Upper lobe of right lung (tissue), 1 donor: ENCODE measurements around the gene HTR1E. TPM values are rescaled to one million over a fixed set of nuclear protein-coding genes. Genes with fewer than 3 reads are reported as not detected.

Experiments used
- ATAC-seq: fragments of 200-7000 bp; cut with Tn5 transposase; one replicate; pipeline ENCODE4 v1.9.1; 2020; ENCODE audit warnings: mild to moderate bottlenecking, moderate library complexity
- DNase-seq: peaks from one replicate; pipeline ENCODE4 v3.0.0-alpha.2; 2020
- H3K27ac ChIP-seq: fragments of 200-600 bp; one replicate; pipeline ENCODE4 v1.8.0; 2022
- H3K27me3 ChIP-seq: fragments of 200-600 bp; one replicate; pipeline ENCODE4 v1.8.0; 2022; ENCODE audit warnings: mild to moderate bottlenecking
- H3K36me3 ChIP-seq: fragments of 200-600 bp; one replicate; pipeline ENCODE4 v1.8.0; 2022
- H3K4me1 ChIP-seq: fragments of 200-600 bp; one replicate; pipeline ENCODE4 v1.8.0; 2022
- H3K4me3 ChIP-seq: fragments of 200-600 bp; one replicate; pipeline ENCODE4 v1.8.0; 2022; ENCODE audit warnings: mild to moderate bottlenecking
- H3K9me3 ChIP-seq: fragments of 200-600 bp; one replicate; pipeline ENCODE4 v1.8.0; 2022
- intact Hi-C: fragments of 100-400 bp; cut with DNase I; formaldehyde crosslinking; loops from one replicate; pipeline ENCODE4 v1.11.0; 2022
- total RNA-seq: library from RNA; stranded (reverse); fragmentation: NEBNext Ultra II Directional; extraction: Animal tissue kit (Norgen Biotek cat#: 25700); gene quantifications from one replicate; pipeline ENCODE4 v1.2.1, GENCODE V29; 2021
- TF ChIP-seq, protein P1 (sequence below): fragments of 200-600 bp; IDR thresholded peaks from one replicate; pipeline ENCODE4 v1.8.0; 2022; ENCODE audit warnings: antibody characterized with exemption
- donor health status: DM: no; HTN: yes; CAD: no; lungs with severe emphysema.

HTR1E gene
- total RNA-seq, 1 donor from 2014 or later, result not detected

- TF ChIP-seq, protein P1, sequence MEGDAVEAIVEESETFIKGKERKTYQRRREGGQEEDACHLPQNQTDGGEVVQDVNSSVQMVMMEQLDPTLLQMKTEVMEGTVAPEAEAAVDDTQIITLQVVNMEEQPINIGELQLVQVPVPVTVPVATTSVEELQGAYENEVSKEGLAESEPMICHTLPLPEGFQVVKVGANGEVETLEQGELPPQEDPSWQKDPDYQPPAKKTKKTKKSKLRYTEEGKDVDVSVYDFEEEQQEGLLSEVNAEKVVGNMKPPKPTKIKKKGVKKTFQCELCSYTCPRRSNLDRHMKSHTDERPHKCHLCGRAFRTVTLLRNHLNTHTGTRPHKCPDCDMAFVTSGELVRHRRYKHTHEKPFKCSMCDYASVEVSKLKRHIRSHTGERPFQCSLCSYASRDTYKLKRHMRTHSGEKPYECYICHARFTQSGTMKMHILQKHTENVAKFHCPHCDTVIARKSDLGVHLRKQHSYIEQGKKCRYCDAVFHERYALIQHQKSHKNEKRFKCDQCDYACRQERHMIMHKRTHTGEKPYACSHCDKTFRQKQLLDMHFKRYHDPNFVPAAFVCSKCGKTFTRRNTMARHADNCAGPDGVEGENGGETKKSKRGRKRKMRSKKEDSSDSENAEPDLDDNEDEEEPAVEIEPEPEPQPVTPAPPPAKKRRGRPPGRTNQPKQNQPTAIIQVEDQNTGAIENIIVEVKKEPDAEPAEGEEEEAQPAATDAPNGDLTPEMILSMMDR, result no peak
- Histone ChIP-seq H3K4me1 (no peaks in the 10 kb centered on the region), H3K27ac (no peak overlapping the region), H3K36me3 (no peaks in the 10 kb centered on the region), H3K27me3 (no peaks in the 10 kb centered on the region), H3K4me3 (no peak overlapping the region), H3K9me3 (no peaks in the 10 kb centered on the region)
- intact Hi-C loops, result no loop called here
- ATAC-seq (no peak), DNase-seq (no peak)
These were observed 116.0 kb downstream of the HTR1E start for GRCh38 chr6:87053312-87053711.

DNA sequence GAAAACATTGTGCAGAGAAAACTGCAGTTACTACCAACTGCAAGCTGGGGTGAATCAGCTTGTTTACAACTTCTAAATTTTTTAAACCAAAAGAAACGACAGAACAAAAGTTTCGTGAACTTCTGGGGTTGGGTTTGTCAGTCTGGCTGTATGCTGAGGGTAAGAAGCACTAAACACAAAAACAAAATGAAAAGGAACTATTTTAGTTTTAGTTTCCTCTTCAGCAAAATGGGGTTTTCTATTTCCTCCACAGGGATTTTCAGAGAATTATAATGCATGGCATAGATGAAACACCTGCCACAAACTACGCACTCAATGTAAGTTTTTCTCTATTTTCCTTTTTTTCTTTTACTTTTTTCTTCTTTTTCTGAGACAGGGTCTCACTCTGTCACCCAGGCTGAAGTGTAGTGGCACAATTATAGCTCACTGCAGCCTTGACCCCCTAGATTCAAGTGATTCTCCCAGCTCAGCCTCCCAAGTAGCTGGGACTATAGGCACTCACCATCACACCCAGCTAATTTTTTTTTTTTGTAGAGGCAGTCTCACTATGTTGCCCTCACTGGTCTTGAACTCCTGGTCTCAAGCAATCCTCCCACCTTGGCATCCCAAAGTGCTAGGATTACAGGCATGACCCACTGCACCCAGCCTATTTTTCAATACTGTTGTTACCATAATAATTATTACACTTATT, 117.0 kb downstream of the HTR1E start:
- no peak overlapping the region for H3K4me3 ChIP-seq
- ATAC-seq, result no peak
- no peaks in the 10 kb centered on the region for H3K36me3 ChIP-seq
- no peak overlapping the region for H3K27ac ChIP-seq
- TF ChIP-seq, protein P1, result no peak
- H3K27me3 ChIP-seq, result no peaks in the 10 kb centered on the region
- intact Hi-C loops, result no loop called here
- no peaks in the 10 kb centered on the region for H3K9me3 ChIP-seq
- DNase-seq, result no peak
- no peaks in the 10 kb centered on the region for H3K4me1 ChIP-seq

- H3K27ac ChIP-seq, result no peak overlapping the region
- intact Hi-C loops, result no loop called here
- ATAC-seq (no peak), DNase-seq (no peak)
- H3K27me3 ChIP-seq, result no peaks in the 10 kb centered on the region
- H3K4me3 ChIP-seq, result no peak overlapping the region
- no peaks in the 10 kb centered on the region for H3K4me1 ChIP-seq
- H3K36me3 ChIP-seq, result no peaks in the 10 kb centered on the region
- H3K9me3 ChIP-seq, result no peaks in the 10 kb centered on the region
- TF ChIP-seq, protein P1, result no peak
These were observed 122.6 kb downstream of the HTR1E start for GRCh38 chr6:87059943-87060342.

GRCh38 chr6:87065117-87065516, 127.8 kb downstream of the HTR1E start:
- TF ChIP-seq, protein P1, result no peak
- H3K27me3 ChIP-seq, result peaks cover 23% of the 10 kb centered on the region
- H3K27ac ChIP-seq, result no peak overlapping the region
- ATAC-seq, result no peak
- intact Hi-C loops, result no loop called here
- no peak overlapping the region for H3K4me3 ChIP-seq
- H3K4me1 ChIP-seq, result no peaks in the 10 kb centered on the region
- DNase-seq, result no peak
- H3K9me3 ChIP-seq, result no peaks in the 10 kb centered on the region
- H3K36me3 ChIP-seq, result no peaks in the 10 kb centered on the region

Other genes starting within 250 kb of the HTR1E start
- not detected for gene CGA, start 157.6 kb downstream of the HTR1E start, total RNA-seq
- 34.0 TPM for gene ZNF292, start 218.0 kb downstream of the HTR1E start, total RNA-seq